ENCODE data around the gene LRRC40.

DNA sequence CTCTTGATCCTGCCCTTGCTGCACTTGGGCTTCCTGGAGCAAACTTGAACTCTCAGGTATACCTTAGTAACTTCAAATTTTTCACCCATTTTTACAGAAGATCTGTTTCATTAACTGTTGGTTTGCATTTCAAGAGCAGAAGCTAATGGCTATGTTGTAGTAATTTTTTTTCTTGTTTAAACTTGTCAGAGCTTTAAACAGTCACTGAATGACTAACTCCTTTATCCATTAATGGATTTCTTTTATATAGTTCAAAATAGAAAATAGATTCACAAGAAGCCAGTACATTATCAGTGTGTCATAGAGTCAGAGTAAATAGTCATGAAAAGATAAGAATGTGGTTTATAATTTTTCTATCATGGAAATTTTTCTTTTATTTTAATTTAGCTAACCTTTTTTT lies 29.4 kb upstream of the LRRC40 start:
- TF ChIP-seq EZH2 (IDR thresholded peaks at IDR 0.05; ENCODE audit: borderline replicate concordance, low read depth, low read length, poor library complexity, severe bottlenecking) (no peak), CTCF (conservative IDR thresholded peaks at IDR 0.05; ENCODE audit: low read depth, low read length) (no peak)

Data from A673 (cell line).